Forelimb muscle (tissue), 1 donor: ENCODE measurements around the gene STBD1. TPM values are rescaled to one million over a fixed set of nuclear protein-coding genes. Genes with fewer than 3 reads are reported as not detected.
"Not testable (repeated sequence)": the region's sequence is repeated elsewhere in the genome, so short reads cannot be mapped to it uniquely, and the experiment has no call there.

Experiments used
- DNase-seq: peaks from one replicate; pipeline ENCODE4 v3.0.0-alpha.2; 2013; ENCODE audit warnings: low read depth
- polyA plus RNA-seq: library from polyadenylated mRNA; unstranded; fragments of 120-200 nt; gene quantifications from one replicate; pipeline ENCODE4 v1.2.1, GENCODE V29; 2013; ENCODE audit not compliant: insufficient read length

STBD1 gene
- polyA plus RNA-seq, 1 donor: 58.9 TPM

DNA sequence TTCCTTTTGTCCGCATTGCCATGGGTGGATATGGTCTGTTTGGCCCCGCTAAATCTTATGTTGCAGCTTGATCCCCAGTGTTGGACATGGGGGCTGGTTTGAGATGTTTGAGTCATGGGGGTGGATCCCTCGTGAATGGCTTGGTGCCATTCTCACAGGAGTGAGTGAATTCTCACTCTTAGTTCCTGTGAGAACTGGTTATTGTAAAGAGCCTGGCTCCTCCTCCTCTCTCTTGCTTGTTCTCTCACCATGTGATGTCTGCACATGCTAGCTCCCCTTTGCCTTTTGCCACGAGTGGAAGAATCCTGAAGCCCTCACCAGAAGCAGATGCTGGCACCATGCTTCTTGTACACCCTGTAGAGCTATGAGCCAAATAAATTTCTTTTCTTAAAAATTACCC lies 22.6 kb upstream of the STBD1 start:
- no peak for DNase-seq

DNA sequence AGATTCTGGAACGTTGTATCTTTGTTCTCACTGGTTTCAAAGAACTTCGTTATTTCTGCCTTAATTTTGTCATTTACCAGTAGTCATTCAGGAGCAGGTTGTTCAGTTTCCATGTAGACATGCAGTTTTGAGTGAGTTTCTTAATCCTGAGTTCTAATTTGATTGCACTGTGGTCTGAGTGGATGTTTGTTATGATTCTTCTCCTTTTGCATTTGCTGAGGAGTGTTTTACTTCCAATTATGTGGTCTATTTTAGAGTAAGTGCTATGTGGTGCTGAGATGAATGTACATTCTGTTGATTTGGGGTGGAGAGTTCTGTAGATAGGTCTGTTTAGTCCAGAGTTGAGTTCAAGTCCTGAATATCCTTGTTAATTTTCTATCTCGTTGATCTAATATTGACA lies 18.7 kb upstream of the STBD1 start:
- not testable (repeated sequence) for DNase-seq

DNA sequence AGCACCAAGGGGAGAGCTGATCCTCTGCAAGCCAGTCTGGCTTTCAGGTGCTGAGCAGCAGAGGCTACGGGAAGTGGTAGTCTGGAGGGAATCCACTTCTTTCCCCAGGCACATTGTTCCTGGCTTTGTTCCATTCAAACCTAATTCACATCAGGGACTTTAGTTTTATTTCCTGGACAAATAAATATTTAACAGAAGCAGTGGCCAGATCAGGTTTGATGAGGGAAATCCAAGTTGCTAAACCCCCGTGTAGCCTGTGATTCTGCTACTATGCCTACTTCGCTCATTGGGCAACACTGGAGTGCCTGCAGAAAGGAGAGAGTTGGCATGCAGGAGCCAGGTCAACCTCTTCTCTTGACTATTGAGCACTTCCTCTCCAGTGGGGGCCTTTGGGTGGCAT lies 13.8 kb upstream of the STBD1 start:
- no peak for DNase-seq

DNA sequence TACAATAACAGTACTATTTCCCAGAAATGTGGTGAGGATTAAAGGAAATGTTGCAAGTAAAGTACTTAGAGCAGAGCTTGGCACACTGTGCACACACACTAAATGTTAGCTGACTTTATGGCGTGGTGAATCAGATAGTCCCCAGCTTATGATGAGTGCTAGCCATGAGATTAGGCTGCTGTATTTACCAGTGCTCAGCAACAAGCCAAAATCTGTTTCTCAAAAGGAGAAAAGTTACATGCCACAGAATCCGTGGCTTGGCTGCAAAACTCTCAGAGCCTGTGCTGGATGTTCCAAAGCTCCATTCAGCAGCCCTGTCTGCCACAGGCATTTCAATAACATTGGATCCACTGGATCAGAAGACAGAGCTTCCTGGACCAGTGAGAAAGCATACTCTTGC lies 12.8 kb upstream of the STBD1 start:
- DNase-seq: no peak

DNA sequence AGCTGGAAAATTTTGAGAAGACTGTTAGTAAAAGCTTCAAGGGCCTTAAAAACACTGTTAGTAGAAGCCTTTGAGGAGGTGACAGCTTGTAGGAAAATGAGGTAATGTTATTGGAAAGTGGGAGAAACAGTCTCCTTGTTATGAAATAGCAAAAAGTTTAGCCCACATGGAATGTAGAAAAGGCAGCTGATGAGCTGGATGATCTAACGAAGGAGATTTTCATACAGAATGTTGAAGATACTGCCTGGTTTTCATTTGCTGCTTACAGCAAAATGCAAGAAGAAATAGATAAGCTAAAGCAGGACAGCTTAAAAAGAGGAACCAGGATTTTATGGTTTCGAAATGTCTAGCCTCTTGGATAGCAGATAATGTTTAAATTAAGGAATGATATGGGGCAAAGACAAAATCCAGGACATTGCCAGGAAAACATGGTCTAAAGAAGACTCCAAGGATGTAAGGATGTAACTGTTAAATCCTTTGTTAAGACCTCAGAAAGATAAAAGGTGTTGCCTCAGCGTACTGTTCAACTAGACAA lies 10.2 kb upstream of the STBD1 start:
- no peak for DNase-seq

DNA sequence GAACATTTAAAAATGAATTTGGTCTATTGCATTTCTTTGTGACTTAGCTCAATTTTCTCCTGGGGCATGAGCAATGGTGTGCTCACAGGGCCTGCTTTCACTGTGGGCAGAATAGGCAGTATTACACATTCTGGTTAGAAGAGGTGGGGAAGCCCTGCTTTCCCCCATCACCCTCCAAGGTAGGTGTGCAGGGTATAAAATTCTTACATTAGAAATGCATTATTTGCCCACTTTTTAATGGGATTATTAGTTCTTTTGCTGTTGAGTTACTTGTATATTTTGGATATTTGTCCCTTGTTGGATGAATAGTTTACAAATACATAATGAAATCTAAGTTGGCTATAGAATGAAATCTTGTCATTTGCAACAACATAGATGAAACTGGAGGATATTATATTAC lies 8.3 kb upstream of the STBD1 start:
- no peak for DNase-seq

DNA sequence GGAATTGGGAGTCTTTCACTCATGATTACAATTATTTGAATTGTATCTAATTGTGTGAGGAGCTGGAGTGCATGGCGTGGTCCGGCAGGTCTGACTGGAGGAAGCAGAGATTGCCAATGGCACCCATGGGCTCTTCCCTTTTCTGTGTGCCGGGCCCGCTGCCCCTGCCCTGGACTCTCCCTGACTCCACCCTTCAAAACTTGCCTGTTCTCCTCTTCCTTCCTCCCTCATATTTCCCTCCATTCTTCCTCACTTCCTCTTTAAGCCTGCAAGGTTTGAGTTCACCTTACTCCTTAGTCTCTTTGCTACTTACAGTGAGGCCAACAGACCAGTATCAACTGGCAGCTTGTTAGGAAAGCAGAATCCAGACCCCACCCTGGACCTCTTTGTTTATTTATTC lies 6.5 kb upstream of the STBD1 start:
- DNase-seq: no peak

DNA sequence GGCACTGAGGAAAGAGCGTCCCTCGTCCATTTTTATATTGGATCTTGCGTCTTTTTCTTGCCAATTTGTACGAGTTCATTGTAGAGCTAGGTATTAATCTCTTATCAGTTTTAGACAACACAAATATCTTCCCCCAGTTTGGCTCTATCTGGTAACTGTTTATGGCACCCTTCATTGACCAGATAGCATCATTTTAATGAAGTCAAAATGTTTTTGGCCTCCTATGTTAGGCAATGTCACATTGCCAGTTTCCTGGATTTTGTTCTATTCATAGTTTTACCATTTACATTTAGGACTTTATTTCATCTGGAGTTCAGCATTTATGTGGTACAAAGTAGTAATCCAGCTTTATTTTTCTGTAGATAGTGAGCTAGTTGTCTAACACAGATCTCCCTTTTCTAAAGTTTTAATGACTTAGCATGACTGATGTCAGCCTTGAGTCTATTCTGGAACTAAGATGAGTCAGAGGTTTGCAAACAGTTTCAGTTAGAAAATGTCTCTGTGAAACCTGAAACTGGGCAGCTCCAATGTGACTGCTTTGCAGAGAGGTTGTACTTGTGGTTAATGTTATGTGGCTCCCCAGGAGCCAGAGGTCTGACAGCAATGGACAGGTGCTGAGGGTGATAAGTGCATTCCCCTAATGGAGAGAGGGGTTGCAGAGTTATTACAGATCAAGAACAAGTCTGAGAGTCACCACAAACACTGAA lies 5.3 kb upstream of the STBD1 start:
- no peak for DNase-seq

DNA sequence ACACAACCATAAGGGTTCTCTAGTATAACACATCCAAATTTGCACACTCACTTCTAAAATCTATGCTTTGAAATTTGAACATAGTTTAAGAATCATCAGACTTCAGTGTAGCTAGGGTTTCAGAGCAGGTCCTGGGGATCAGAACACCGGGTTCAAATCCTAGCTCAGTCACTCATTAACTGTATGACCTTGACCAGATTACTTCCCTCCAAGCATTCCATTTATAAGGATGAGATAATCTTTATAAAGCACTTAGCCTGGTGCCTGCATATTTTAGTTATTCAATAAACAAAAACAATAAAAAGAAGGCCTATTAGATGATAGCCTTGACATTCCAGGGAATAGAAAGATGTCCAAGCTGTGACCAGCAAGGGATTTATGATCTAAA lies 4.8 kb upstream of the STBD1 start:
- DNase-seq: no peak

DNA sequence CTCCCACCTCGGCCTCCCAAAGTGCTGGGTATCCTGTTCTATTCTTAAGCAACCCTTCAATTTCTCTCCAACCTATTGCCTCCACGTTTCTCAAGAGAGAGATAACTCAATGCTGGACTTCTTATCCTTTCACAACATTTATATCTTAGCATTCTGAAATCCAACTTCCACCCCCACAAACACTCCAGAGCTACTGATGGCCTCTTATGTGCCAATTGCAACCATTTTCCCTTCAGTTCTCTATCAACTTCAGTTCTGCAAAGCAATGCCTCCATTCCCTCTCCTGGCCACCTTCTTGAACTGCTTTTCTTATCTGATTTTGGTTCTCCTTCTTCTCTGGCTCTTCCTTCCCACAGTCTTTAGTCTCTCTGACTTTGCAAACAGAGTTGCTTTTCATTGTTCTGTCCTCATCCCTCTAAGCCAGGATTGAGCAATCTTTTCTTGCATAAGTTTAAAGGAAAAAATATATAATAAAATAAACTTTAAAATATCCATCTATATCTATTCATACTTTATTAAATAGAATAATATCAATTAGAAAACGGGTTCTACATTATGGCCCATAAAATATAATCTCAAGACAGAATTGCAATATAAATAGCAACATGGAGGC lies 3.6 kb upstream of the STBD1 start:
- no peak for DNase-seq

DNA sequence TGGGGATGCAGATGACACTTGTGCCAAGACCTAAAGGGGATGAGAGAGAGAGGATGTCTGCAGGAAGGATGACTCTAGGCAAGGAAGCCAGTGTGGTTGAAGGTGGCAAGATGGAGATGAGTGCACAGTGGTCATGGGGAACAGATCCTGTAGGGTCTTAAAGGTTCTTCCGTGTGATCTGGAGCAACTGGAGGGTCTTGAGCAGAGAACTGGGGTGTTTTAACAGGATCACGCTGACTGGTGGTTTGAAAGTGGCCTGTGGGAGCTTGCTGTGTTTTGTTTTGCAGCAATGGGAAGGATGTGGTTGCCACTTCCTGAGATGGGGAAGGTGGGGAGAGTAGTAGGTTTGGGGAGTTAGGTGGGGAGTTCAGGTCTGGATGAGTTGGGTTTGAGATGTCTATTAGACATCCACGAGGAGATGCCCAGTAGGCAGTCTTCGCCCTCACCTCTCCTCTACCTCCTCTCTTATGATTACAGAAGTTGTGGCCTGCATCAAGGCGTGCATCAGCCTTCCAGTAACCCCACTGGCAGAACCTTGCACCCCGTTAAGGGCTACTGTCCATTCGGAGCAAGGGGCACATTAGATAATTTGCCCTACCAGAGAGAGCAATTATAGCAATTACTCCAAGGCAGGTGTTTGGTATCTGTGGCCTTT lies 1.4 kb upstream of the STBD1 start:
- no peak for DNase-seq

DNA sequence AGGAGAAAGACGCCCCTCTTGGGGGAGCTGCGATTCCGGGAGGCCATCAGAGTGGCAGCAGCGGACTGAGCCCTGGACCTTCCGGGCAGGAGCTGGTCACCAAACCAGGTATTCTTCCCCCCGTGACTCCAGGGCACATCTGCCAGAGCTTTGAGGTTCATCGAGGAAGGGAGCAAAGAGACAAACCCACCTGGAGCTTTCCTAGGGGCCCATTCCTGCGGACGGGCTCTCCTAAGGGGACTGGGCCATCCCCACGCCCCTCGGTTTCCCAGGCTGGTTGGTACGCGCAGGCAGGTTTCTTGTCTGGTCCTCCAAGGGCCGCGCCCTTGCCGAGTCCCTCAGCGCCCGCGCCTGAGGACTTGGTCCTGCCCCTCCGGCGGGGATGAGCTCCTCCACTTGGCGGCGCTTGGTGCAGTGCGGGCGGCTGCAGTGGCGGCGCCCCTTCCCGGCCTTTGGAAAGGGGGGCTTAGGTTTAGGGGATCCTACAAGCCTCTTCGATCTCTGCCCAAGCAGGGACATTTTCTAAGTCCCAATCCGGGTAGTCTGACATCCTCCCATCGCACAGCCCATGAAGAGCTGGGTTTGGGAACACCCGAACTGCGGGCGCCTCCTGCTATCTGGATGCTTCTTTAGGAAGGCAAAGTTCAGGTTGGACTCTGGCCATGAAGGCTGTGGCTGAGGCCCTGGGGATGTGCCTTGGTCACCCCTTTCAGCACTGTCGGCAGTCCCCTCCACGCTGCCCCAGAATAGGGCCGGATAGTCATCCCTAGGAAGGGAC lies 538 bp downstream of the STBD1 start:
- DNase-seq: no peak

DNA sequence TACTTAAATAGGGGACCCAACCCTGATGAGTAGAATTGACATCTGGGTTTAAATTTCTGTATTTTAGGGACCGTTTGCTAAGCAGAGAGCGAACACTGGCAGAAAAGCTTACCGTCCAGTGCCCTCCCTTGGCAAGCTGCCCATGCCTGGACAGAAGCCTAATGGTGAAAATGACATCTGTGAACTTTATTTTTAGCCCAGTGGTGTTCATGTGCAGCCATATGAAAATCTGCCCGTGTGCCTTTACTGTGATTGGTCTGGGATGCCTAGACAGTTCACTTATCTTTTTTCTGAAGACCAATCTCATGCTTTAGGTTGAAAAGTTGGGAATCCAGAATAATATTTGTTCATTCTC lies 1.1 kb downstream of the STBD1 start:
- no peak for DNase-seq

DNA sequence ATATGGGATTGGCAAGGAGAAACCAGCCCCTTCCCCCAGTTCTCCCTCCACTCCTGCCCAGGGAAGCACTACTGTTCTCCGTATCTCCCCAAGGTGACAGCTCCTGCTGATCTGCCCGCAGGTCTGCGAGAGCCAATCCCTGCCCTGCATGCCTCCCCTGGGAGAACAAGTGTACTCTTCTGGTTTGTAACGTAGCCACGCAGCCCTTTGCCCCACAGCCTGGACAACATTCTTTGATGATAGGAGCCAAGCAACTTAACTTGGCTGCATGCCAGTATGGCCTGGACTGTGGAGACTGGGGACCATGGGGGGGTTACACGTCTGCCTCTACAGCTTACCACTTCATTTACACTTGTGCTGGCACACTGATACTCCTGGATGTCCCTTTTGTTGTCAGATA lies 2.0 kb downstream of the STBD1 start:
- DNase-seq: no peak

DNA sequence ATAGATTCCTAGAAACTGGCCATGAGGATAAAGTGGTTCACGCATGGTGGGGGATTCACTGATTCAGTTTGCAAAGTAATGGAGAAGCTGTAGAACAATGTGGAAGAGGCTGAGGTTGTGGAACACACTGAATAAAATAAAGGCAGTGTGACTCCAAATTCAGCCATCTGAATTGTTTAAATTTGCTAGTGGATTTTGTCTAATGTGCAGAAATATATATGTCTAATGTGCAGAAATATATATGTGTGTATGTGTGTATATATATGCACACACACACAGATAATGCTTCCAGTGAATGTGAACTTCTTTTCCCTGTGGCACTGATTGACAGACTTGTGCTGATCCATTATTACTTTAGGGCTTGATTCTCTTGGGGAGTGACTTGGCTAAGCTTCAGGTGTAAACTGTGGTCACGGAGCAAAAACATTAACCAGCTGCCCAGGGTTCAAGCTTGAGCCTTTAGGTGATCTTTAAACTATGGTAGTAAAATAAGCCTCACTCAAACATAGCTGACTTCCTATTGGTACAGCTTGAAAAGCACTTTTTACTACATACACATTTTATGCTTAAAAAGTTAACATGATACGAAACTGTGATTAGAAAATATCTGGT lies 3.5 kb downstream of the STBD1 start:
- no peak for DNase-seq

DNA sequence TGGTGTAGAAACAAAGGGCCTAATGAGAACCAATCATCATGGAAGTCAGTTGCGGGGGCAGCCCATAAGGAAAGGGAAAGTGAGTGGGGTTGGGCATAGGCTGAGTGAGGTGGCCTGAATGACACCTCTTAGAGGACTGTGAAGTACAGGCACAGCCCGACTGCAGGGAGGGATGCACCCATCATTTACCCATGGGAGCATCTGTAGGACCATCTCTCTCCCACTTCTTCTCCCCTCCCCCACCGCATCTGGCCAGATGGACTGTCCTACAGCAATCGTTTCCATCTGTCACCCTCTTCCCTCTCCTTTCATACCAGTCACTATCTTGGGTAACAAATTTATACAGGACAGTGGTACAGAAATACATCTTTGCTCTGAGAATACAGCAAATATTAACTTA lies 4.2 kb downstream of the STBD1 start:
- DNase-seq: no peak

DNA sequence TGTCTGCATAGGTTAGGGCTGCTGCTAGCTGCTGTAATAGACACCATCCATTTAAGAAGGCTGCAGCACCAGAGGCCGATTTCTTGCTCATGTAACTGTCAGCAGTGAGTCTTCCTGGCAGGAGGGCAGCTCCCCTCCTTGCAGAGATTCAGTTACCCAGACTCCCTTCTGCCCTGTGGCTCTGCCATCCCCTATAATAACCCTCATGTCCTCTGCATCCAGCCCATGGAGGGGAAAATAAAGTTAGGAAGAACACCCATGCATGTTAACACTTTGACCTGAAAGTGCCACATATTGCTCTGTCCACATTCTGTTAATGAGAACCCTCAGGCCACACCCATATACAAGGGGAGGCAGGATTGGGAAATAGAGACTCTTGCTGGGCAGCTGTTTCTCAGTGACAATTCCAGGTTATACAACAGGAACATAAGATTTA lies 5.4 kb downstream of the STBD1 start:
- no peak for DNase-seq

DNA sequence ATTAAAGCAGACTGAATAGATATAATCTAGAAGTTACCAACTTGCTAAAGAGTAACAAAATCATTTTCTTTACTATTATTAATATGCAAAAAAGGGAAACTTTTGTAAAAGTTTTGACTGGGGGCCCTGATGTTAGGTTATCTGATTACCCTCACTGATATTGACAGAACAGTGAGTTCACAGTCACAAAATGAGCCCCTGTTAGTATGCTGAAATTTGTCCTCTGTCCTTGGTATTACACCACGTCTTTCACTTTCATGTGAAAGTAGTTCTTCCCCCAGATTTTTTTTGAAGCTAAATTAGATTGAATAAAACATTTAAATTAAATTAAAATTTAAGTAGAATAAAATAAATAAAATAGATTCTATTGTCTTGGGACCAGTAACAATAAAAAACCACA lies 5.9 kb downstream of the STBD1 start:
- DNase-seq: no peak

DNA sequence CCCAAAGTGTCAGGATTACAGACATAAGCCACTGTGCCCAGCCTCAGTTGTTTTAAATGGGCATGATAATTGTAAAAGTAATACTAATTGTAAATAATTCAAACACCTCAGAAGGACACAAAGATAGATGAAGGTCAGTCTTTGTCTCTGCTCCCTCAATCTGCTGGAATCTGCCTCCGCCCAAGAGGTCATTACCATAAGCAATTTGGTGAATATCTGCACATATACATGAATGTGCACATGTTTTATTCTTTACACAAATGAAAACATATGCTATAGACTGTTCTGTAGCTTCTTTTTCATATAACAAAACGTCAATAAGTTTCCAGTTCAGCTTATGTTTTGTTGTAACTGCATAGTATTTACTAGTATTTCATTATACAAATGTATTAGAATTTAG lies 7.0 kb downstream of the STBD1 start:
- DNase-seq: no peak

DNA sequence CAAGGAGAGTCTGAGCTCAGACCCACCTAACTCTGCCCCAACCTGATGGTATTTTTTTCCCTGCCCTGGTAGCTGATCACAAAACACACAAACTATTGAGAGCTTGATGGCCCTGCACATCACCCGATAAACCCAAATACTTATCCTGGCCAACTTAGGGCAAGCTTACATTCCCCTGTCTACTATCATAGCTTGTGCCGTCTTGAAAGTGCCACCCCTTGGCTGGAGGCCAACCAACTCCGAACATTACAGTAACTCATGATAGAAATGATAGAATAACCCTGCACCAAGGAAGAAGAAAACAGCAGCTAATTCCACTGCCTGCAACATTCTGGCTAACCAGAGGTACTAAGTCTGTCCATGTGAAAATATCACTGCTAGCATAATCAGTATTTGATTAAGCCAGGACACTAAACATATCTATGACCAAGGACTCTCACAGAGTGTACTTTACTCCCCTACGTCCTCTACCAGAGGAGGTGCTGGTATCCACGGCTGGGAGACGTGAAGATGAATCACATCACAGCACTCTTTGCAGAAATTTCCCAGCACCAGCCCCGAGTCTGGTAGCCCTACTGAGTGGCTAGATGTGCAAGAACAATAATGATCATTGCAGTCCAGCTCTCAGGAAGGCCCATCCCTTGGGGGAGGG lies 8.9 kb downstream of the STBD1 start:
- no peak for DNase-seq

DNA sequence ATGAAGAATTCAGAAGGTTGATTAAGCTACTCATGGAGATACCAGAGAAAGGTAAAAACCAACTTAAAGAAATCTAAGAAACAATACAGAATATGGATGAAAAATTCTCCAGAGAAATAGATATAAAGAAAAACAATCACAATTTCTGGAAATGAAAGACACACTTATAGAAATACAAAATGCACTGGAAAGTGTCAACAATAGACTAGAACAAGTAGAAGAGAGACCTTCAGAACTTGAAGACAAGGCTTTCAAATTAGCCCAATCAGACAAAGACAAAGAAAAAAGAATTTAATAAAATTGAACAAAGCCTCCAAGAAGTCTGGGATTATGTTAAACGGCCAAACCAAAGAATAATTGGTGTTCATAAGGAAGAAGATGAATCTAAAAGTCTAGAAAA lies 9.6 kb downstream of the STBD1 start:
- DNase-seq: no peak
